Measurements from ENCODE around the gene FMNL1. TPM values are rescaled to one million over a fixed set of nuclear protein-coding genes. Genes with fewer than 3 reads are reported as not detected.

The FMNL1 gene
- total and polyA plus RNA-seq, 10 of the 15 experiments (the other 5 are each of a cell fraction or from before 2014, with no cell fraction given): 3.3 to 108 (median 19.5) TPM

- TF ChIP-seq CTCF (IDR thresholded peaks at IDR 0.05 in 2 of 3, conservative IDR thresholded peaks at IDR 0.05 in 1 of 3; ENCODE audit: control insufficient read depth in 2 of 3, extremely low read depth in 1 of 3, insufficient read depth in 1 of 3, low read depth in 3 of 3, low read length in 3 of 3): no peak
- TF ChIP-seq ZBED1 (IDR thresholded peaks at IDR 0.05; ENCODE audit: borderline replicate concordance): peak; percentile 82; the same call in 1 of the 2 replicates
- no peak for TF ChIP-seq IRF5 (IDR thresholded peaks at IDR 0.05; ENCODE audit: borderline replicate concordance)
- TF ChIP-seq CHD1 (IDR thresholded peaks at IDR 0.05; ENCODE audit: low read depth, low read length): no peak
- no peak for TF ChIP-seq ZBTB40 (IDR thresholded peaks at IDR 0.05; ENCODE audit: borderline replicate concordance)
- peak; percentile 89 for TF ChIP-seq CHD2 (IDR thresholded peaks at IDR 0.05; ENCODE audit: borderline replicate concordance, low read depth, low read length)
- no peak for TF ChIP-seq STAT1 (conservative IDR thresholded peaks at IDR 0.05)
- no peak for TF ChIP-seq ZBTB11 (CRISPR knock-in tag; IDR thresholded peaks at IDR 0.05)
- TF ChIP-seq MYC (IDR thresholded peaks at IDR 0.05; ENCODE audit: insufficient read depth, insufficient read length, insufficient replicate concordance, low read length, severe bottlenecking): no peak
- no peak for TF ChIP-seq MTA3 (IDR thresholded peaks at IDR 0.05; ENCODE audit: borderline replicate concordance, low read length)
- no peak for TF ChIP-seq KAT2A (conservative IDR thresholded peaks at IDR 0.05; ENCODE audit: control insufficient read depth, low read depth, low read length)
- TF ChIP-seq ZNF592 (IDR thresholded peaks at IDR 0.05): 0 out of 2 replicates have a peak, but pooled peaks have one; percentile 53
These were observed 7.3 kb downstream of the FMNL1 start (continued) for GRCh38 chr17:45228763-45229539.
